Measurements from ENCODE around the gene EHF. TPM values are rescaled to one million over a fixed set of nuclear protein-coding genes. Genes with fewer than 3 reads are reported as not detected.

Gene EHF
- total and polyA plus RNA-seq, 2 of the 13 experiments (the other 11 are each of a cell fraction or from before 2014, with no cell fraction given): 0.04 to 0.46 TPM

- TF ChIP-seq IRF1 (CRISPR knock-in tag; IDR thresholded peaks at IDR 0.05; ENCODE audit: low read depth): no peak
- TF ChIP-seq RFX1 (IDR thresholded peaks at IDR 0.05): no peak
- TF ChIP-seq SRSF9 (IDR thresholded peaks at IDR 0.05; ENCODE audit: borderline replicate concordance, insufficient read depth, low read depth, low read length, poor library complexity, severe bottlenecking): no peak
- TF ChIP-seq, protein P1, sequence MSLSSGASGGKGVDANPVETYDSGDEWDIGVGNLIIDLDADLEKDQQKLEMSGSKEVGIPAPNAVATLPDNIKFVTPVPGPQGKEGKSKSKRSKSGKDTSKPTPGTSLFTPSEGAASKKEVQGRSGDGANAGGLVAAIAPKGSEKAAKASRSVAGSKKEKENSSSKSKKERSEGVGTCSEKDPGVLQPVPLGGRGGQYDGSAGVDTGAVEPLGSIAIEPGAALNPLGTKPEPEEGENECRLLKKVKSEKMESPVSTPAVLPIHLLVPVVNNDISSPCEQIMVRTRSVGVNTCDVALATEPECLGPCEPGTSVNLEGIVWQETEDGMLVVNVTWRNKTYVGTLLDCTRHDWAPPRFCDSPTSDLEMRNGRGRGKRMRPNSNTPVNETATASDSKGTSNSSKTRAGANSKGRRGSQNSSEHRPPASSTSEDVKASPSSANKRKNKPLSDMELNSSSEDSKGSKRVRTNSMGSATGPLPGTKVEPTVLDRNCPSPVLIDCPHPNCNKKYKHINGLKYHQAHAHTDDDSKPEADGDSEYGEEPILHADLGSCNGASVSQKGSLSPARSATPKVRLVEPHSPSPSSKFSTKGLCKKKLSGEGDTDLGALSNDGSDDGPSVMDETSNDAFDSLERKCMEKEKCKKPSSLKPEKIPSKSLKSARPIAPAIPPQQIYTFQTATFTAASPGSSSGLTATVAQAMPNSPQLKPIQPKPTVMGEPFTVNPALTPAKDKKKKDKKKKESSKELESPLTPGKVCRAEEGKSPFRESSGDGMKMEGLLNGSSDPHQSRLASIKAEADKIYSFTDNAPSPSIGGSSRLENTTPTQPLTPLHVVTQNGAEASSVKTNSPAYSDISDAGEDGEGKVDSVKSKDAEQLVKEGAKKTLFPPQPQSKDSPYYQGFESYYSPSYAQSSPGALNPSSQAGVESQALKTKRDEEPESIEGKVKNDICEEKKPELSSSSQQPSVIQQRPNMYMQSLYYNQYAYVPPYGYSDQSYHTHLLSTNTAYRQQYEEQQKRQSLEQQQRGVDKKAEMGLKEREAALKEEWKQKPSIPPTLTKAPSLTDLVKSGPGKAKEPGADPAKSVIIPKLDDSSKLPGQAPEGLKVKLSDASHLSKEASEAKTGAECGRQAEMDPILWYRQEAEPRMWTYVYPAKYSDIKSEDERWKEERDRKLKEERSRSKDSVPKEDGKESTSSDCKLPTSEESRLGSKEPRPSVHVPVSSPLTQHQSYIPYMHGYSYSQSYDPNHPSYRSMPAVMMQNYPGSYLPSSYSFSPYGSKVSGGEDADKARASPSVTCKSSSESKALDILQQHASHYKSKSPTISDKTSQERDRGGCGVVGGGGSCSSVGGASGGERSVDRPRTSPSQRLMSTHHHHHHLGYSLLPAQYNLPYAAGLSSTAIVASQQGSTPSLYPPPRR (CRISPR knock-in tag; IDR thresholded peaks at IDR 0.05; ENCODE audit: borderline replicate concordance): no peak
- TF ChIP-seq, protein P2, sequence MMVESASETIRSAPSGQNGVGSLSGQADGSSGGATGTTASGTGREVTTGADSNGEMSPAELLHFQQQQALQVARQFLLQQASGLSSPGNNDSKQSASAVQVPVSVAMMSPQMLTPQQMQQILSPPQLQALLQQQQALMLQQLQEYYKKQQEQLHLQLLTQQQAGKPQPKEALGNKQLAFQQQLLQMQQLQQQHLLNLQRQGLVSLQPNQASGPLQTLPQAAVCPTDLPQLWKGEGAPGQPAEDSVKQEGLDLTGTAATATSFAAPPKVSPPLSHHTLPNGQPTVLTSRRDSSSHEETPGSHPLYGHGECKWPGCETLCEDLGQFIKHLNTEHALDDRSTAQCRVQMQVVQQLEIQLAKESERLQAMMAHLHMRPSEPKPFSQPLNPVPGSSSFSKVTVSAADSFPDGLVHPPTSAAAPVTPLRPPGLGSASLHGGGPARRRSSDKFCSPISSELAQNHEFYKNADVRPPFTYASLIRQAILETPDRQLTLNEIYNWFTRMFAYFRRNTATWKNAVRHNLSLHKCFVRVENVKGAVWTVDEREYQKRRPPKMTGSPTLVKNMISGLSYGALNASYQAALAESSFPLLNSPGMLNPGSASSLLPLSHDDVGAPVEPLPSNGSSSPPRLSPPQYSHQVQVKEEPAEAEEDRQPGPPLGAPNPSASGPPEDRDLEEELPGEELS (CRISPR knock-in tag; IDR thresholded peaks at IDR 0.05): peak; percentile 63
- TF ChIP-seq FOXA3 (CRISPR knock-in tag; IDR thresholded peaks at IDR 0.05): peak; percentile 63
- no peak for TF ChIP-seq ATF7-NPFF (CRISPR knock-in tag; IDR thresholded peaks at IDR 0.05; ENCODE audit: low read depth)
- peak; percentile 77 for TF ChIP-seq CEBPB (IDR thresholded peaks at IDR 0.05; ENCODE audit: borderline replicate concordance, low read depth, low read length)
- TF ChIP-seq HDAC6 (IDR thresholded peaks at IDR 0.05; ENCODE audit: low read depth, low read length): 0 out of 2 replicates have a peak, but pooled peaks have one; percentile 30
- TF ChIP-seq ZNF510 (CRISPR knock-in tag; IDR thresholded peaks at IDR 0.05; ENCODE audit: low read depth): no peak
- TF ChIP-seq PAXIP1 (CRISPR knock-in tag; conservative IDR thresholded peaks at IDR 0.05): peak; percentile 78
- TF ChIP-seq TSC22D2 (CRISPR knock-in tag; IDR thresholded peaks at IDR 0.05; ENCODE audit: borderline replicate concordance): no peak
- TF ChIP-seq ERF (CRISPR knock-in tag; IDR thresholded peaks at IDR 0.05): no peak
- no peak for TF ChIP-seq ZBTB20 (CRISPR knock-in tag; IDR thresholded peaks at IDR 0.05; ENCODE audit: borderline replicate concordance, low read depth)
- TF ChIP-seq NR3C1 (CRISPR knock-in tag; IDR thresholded peaks at IDR 0.05): no peak
- TF ChIP-seq ZSCAN29 (CRISPR knock-in tag; conservative IDR thresholded peaks at IDR 0.05): 0 out of 2 replicates have a peak, but pooled peaks have one; percentile 14
Measured at GRCh38 chr11:34656062-34656720, 35.3 kb downstream of the EHF start (continued).

Data from HepG2 (cell line).